Thymus (tissue), 11 donors: ENCODE measurements around the gene TMED5. TPM values are rescaled to one million over a fixed set of nuclear protein-coding genes. Genes with fewer than 3 reads are reported as not detected.
"Not testable (repeated sequence)": the region's sequence is repeated elsewhere in the genome, so short reads cannot be mapped to it uniquely, and the experiment has no call there.

Source experiments
- DNase-seq, 9 donors: peaks; one replicate each; pipeline ENCODE4 v3.0.0-alpha.2; 2013; ENCODE audit warnings: low spot score in 9 of 9, low read depth in 6 of 9, missing footprints in 1 of 9
- H3K27ac ChIP-seq, 2 donors: one replicate each; pipeline ENCODE4 v1.5.1; 2013; ENCODE audit warnings: control low read depth in 1 of 2, low read depth in 1 of 2, low read length in 1 of 2, mild to moderate bottlenecking in 1 of 2, moderate library complexity in 1 of 2
- H3K27me3 ChIP-seq, 2 donors: one replicate each; pipeline ENCODE4 v1.5.1; 2013; ENCODE audit warnings: low read length in 1 of 2; ENCODE audit not compliant: control insufficient read depth in 2 of 2, insufficient read depth in 1 of 2
- H3K36me3 ChIP-seq, 2 donors: one replicate each; pipeline ENCODE4 v1.5.1; 2013; ENCODE audit warnings: low read length in 1 of 2, mild to moderate bottlenecking in 1 of 2, moderate library complexity in 1 of 2; ENCODE audit not compliant: control insufficient read depth in 2 of 2, insufficient read depth in 2 of 2
- H3K4me1 ChIP-seq, 2 donors: one replicate each; pipeline ENCODE4 v1.5.1; 2013; ENCODE audit warnings: low read length in 2 of 2; ENCODE audit not compliant: control insufficient read depth in 2 of 2, insufficient read depth in 2 of 2
- H3K4me3 ChIP-seq, 2 donors: one replicate each; pipeline ENCODE4 v1.5.1; 2013; ENCODE audit warnings: low read length in 2 of 2, control low read depth in 1 of 2, mild to moderate bottlenecking in 1 of 2
- H3K9me3 ChIP-seq, 2 donors: one replicate each; pipeline ENCODE4 v1.5.1; 2013; ENCODE audit warnings: low read length in 1 of 2, mild to moderate bottlenecking in 1 of 2; ENCODE audit not compliant: control insufficient read depth in 2 of 2, insufficient read depth in 1 of 2
- WGBS: extraction: QIAGEN DNeasy Blood & Tissue Kit; methylation state at CpG from one replicate; pipeline ENCODE4 v1.1.7; 2013; 5-methylcytosine and 5-hydroxymethylcytosine counted together
- polyA plus RNA-seq: library from polyadenylated mRNA; stranded (reverse); fragments of 200-250 nt; gene quantifications from one replicate; pipeline ENCODE4 v1.2.3, GENCODE V29; 2013
- total RNA-seq: library from RNA; stranded (reverse); fragments of 120-200 nt; gene quantifications from one replicate; pipeline ENCODE4 v1.2.4, GENCODE V29; 2013
- donor health status: healthy.

TMED5 gene
- total and polyA plus RNA-seq, 2 donors, result 26.9 to 27.5 TPM

- H3K4me1 ChIP-seq, result peaks cover 7 to 12% of the 10 kb centered on the region in 2 donors
- H3K9me3 ChIP-seq, result no peaks in the 10 kb centered on the region
- H3K27ac ChIP-seq, result peak within 1 kb of the TSS; percentile 98 to 99
- H3K4me3 ChIP-seq, result peak within 1 kb of the TSS; percentile 84
- no peaks in the 10 kb centered on the region for H3K27me3 ChIP-seq
- WGBS, result under 1% methylated on average over 43 of the region's 43 CpGs
- H3K36me3 ChIP-seq, result peaks cover 0 to 2% of the 10 kb centered on the region in 2 donors
- DNase-seq, result peak; percentile 30 to 83 (median 59)
These were observed 755 bp upstream of the TMED5 start, which contains the start of gene CCDC18 for GRCh38 chr1:93180723-93181613. Gene CCDC18 (plus strand): TSS chr1:93180724. CDS start chr1:93183362, 2,638 bp downstream.

GRCh38 chr1:93178418-93178817, 1.8 kb downstream of the TMED5 start:
- peaks cover 0 to 6% of the 10 kb centered on the region in 2 donors for H3K36me3 ChIP-seq
- no peaks in the 10 kb centered on the region for H3K27me3 ChIP-seq
- no peak overlapping the region for H3K27ac ChIP-seq
- 58% methylated on average over 5 of the region's 5 CpGs for WGBS
- peaks cover 7 to 12% of the 10 kb centered on the region in 2 donors for H3K4me1 ChIP-seq
- no peak for DNase-seq
- no peaks in the 10 kb centered on the region for H3K9me3 ChIP-seq
- H3K4me3 ChIP-seq, result peak overlapping the region; percentile 3 to 9

- H3K27ac ChIP-seq, result no peak overlapping the region
- H3K36me3 ChIP-seq, result peaks cover 0 to 6% of the 10 kb centered on the region in 2 donors
- peak overlapping the region; percentile 3 to 9 for H3K4me3 ChIP-seq
- H3K4me1 ChIP-seq, result peaks cover 7 to 12% of the 10 kb centered on the region in 2 donors
- H3K9me3 ChIP-seq, result no peaks in the 10 kb centered on the region
- no peaks in the 10 kb centered on the region for H3K27me3 ChIP-seq
- DNase-seq, result no peak
- 79% methylated on average over 4 of the region's 4 CpGs for WGBS
These were observed 2.2 kb downstream of the TMED5 start for GRCh38 chr1:93177991-93178390.

DNA sequence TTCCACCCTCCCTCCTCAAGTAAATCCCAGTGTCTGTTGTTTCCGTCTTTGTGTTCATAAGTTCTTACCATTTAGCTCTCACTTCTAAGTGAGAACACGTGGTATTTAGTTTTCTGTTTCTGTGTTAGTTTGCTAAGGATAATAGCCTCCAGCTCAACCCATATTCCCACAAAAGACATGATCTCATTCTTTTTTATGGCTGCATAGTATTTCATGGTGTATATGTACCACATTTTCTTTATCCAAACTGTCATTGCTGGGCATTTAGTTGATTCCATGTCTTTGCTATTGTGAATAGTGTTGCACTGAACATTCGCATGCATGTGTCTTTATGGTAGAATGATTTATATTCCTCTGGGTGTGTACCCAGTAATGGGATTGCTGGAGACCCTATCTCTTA, 5.6 kb downstream of the TMED5 start:
- H3K27me3 ChIP-seq, result not testable (repeated sequence)

GRCh38 chr1:93172778-93173177, 7.4 kb downstream of the TMED5 start:
- Histone ChIP-seq H3K4me3 (no peak overlapping the region), H3K4me1 (peaks cover 4 to 8% of the 10 kb centered on the region in 2 donors)

More for the DNA sequence above, 5.6 kb downstream of the TMED5 start:
- not testable (repeated sequence) for H3K36me3 ChIP-seq, H3K4me3 ChIP-seq, H3K27ac ChIP-seq, H3K9me3 ChIP-seq, DNase-seq
- over 99% methylated on average over 3 of the region's 3 CpGs for WGBS
- peaks cover 7 to 14% of the 10 kb centered on the region in 2 donors for H3K4me1 ChIP-seq

GRCh38 chr1:93171549-93172034, 8.6 kb downstream of the TMED5 start:
- no peaks in the 10 kb centered on the region for H3K27me3 ChIP-seq
- 77% methylated on average over 1 of the region's 1 CpG for WGBS

More at GRCh38 chr1:93172778-93173177, 7.4 kb downstream of the TMED5 start:
- 92% methylated on average over 1 of the region's 1 CpG for WGBS
- H3K36me3 ChIP-seq, result peaks cover 0 to 6% of the 10 kb centered on the region in 2 donors
- peaks cover 0 to 8% of the 10 kb centered on the region in 2 donors for H3K9me3 ChIP-seq
- H3K27me3 ChIP-seq, result no peaks in the 10 kb centered on the region
- no peak overlapping the region for H3K27ac ChIP-seq
- no peak for DNase-seq

DNA sequence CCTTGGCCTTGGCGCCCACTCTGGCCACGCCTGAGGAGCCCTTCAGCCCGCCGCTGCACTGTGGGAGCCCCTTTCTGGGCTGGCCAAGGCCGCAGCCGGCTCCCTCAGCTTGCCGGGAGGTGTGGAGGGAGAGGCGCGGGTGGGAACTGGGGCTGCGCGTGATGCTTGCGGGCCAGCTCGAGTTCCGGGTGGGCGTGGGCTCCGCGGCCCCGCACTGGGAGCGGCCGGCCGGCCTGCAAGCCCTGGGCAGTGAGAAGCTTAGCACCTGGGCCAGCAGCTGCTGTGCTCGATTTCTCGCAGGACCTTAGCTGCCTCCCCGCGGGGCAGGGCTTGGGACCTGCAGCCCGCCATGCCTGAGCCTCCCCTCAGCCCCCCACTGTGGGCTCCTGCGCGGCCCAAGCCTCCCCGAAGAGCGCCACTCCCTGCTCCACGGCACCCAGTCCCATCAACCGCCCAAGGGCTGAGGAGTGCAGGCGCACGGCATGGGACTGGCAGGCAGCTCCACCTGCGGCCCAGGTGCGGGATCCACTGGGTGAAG, 10.0 kb downstream of the TMED5 start:
- H3K4me3 ChIP-seq, DNase-seq, H3K9me3 ChIP-seq, H3K4me1 ChIP-seq, H3K27me3 ChIP-seq, H3K36me3 ChIP-seq: not testable (repeated sequence)
- WGBS, result 98% methylated on average over 36 of the region's 36 CpGs
- peak overlapping the region in 1 of 2 donors; percentile 5 for H3K27ac ChIP-seq

More at GRCh38 chr1:93171549-93172034, 8.6 kb downstream of the TMED5 start:
- Histone ChIP-seq H3K9me3 (peaks cover 0 to 8% of the 10 kb centered on the region in 2 donors), H3K4me3 (no peak overlapping the region), H3K4me1 (peaks cover 0 to 5% of the 10 kb centered on the region in 2 donors), H3K36me3 (peaks cover 0 to 6% of the 10 kb centered on the region in 2 donors), H3K27ac (no peak overlapping the region)
- DNase-seq, result no peak

DNA sequence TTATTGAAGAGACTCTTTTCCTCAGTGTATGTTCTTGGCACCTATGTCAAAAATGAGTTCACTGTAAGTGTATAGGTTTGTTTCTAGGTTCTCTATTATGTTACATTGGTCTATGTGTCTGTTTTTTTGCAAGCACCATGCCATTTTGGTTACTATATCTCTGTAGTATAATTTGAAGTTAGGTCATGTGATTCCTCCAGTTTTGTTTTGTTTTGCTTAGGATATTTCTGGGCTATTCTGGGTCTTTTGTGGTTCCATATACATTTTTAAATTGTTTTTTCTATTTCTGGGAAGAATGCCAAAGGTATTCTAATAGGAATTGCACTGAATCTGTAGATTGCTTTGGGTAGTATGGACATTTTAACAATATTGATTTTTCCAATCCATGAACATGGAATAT, 13.2 kb downstream of the TMED5 start:
- peaks cover 0 to 5% of the 10 kb centered on the region in 2 donors for H3K4me1 ChIP-seq
- no peak overlapping the region for H3K27ac ChIP-seq
- peaks cover 0 to 8% of the 10 kb centered on the region in 2 donors for H3K9me3 ChIP-seq
- H3K36me3 ChIP-seq, result peaks cover 0 to 5% of the 10 kb centered on the region in 2 donors
- no peak overlapping the region for H3K4me3 ChIP-seq
- DNase-seq, result no peak
- H3K27me3 ChIP-seq, result no peaks in the 10 kb centered on the region

DNA sequence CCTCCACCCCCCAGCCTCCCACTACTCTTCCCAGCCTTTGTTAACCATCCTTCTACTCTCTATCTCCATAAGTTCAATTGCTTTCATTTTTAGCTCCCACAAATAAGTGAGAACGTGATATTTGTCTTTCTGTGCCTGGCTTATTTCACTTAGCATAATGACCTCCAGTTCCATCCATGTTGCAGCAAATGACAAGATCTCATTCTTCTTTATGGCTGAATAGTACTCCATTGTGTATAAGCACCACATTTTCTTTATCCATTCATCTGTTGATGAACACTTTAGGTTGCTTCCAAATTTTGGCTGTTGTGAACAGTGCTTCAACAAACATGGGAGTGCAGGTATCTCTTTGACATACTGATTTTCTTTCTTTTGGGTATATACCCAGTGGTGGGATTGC, 14.3 kb downstream of the TMED5 start:
- H3K27ac ChIP-seq, H3K27me3 ChIP-seq: not testable (repeated sequence)
- WGBS, result 99% methylated on average over 1 of the region's 1 CpG

More for the DNA sequence above, 14.3 kb downstream of the TMED5 start:
- not testable (repeated sequence) for H3K4me1 ChIP-seq, H3K4me3 ChIP-seq, H3K9me3 ChIP-seq, H3K36me3 ChIP-seq, DNase-seq
